ENCODE measurements around the gene PDE1C.
"Not testable (repeated sequence)": the region's sequence is repeated elsewhere in the genome, so short reads cannot be mapped to it uniquely, and the experiment has no call there.

PDE1C gene

GRCh38 chr7:31857172-31857571 lies 213.0 kb downstream of the PDE1C start:
- FAIRE-seq (no peak), DNase-seq (ENCODE audit: insufficient read length, low spot score) (no peak)
- peak; percentile 45; the same call in 1 of the 2 replicates for TF ChIP-seq SPI1 (IDR thresholded peaks at IDR 0.05; ENCODE audit: low read depth, low read length)
- no peak for TF ChIP-seq TAF1 (IDR thresholded peaks at IDR 0.05; ENCODE audit: low read depth, low read length)

DNA sequence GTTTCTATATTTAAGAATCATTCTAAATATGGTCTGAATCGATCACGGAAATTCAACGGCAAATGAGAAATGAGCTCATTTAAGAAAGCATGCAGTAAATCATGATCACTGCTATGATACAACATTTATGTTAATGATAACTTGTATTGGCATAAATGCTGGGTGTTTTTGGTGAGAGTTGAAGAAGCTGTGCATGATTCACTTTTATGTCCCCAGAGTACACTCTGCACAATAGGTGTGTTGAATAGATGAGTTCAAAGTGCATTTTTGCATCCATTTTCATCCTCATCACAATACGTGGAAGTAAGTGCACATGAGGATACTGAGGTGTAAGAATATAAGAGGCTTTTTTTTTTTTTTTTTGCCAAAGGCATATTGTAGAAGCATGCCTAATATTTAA lies 213.9 kb downstream of the PDE1C start:
- FAIRE-seq = no peak
- DNase-seq (ENCODE audit: insufficient read length, low spot score) = no peak
- TF ChIP-seq SPI1 (IDR thresholded peaks at IDR 0.05; ENCODE audit: low read depth, low read length) (no peak), POLR2AphosphoS5 (IDR thresholded peaks at IDR 0.05; ENCODE audit: low read depth, low read length) (no peak), PAX5 (IDR thresholded peaks at IDR 0.05; ENCODE audit: insufficient read depth, low read length, severe bottlenecking) (no peak), POU2F2 (IDR thresholded peaks at IDR 0.05; ENCODE audit: low read depth, low read length) (no peak), TAF1 (IDR thresholded peaks at IDR 0.05; ENCODE audit: low read depth, low read length) (no peak), POLR2A (IDR thresholded peaks at IDR 0.05; ENCODE audit: low read depth, low read length) (no peak)

DNA sequence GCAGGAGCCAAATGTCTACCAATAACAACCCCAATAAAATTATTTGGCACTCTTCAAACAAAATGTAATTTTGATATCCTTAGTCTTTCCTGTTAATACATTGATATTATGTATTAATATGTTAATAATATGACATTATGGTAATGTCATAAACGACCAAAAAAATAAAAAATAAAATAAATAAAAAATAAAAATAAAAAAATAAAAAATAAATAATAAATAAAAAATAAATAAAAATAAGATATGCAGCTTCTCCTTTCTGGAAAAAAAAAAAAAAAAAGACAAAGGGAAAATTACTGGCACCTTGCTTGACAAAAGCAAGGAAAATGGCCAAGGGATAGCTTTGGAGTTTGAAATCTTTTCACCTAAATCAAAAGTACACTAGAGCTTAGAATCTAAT lies 214.7 kb downstream of the PDE1C start:
- TF ChIP-seq POLR2AphosphoS5 (IDR thresholded peaks at IDR 0.05; ENCODE audit: low read depth, low read length) (no peak), SPI1 (IDR thresholded peaks at IDR 0.05; ENCODE audit: low read depth, low read length) (no peak), POLR2A (IDR thresholded peaks at IDR 0.05; ENCODE audit: low read depth, low read length) (no peak), TAF1 (IDR thresholded peaks at IDR 0.05; ENCODE audit: low read depth, low read length) (no peak), POU2F2 (IDR thresholded peaks at IDR 0.05; ENCODE audit: low read depth, low read length) (no peak), PAX5 (IDR thresholded peaks at IDR 0.05; ENCODE audit: insufficient read depth, low read length, severe bottlenecking) (no peak)
- no peak for FAIRE-seq
- DNase-seq (ENCODE audit: insufficient read length, low spot score) = no peak

DNA sequence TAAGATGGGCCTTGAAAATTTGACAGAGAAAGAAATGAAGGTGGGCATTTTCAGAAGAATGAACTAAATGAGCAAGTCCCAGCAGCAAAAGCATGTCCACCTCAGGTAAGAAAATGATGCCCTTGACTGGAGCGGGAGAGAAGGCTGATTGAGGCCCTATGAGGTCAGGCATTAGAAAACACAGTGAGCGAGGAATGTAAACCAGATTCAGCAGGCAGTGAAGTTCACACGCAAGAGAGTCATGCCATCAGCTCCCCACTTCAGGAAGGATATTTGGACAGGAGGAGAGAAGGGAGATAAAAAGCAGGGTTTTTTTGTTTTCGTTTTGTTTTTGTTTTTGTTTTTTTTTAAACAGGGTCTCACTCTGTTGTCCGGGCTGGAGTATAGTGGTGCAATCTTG lies 216.8 kb downstream of the PDE1C start:
- FAIRE-seq = no peak
- no peak for TF ChIP-seq POLR2AphosphoS5 (IDR thresholded peaks at IDR 0.05; ENCODE audit: low read depth, low read length)
- TF ChIP-seq POLR2A (IDR thresholded peaks at IDR 0.05; ENCODE audit: low read depth, low read length) = no peak
- TF ChIP-seq TAF1 (IDR thresholded peaks at IDR 0.05; ENCODE audit: low read depth, low read length) = no peak
- no peak for TF ChIP-seq POU2F2 (IDR thresholded peaks at IDR 0.05; ENCODE audit: low read depth, low read length)
- no peak for TF ChIP-seq PAX5 (IDR thresholded peaks at IDR 0.05; ENCODE audit: insufficient read depth, low read length, severe bottlenecking)
- TF ChIP-seq SPI1 (IDR thresholded peaks at IDR 0.05; ENCODE audit: low read depth, low read length) = no peak
- DNase-seq (ENCODE audit: insufficient read length, low spot score) = no peak

DNA sequence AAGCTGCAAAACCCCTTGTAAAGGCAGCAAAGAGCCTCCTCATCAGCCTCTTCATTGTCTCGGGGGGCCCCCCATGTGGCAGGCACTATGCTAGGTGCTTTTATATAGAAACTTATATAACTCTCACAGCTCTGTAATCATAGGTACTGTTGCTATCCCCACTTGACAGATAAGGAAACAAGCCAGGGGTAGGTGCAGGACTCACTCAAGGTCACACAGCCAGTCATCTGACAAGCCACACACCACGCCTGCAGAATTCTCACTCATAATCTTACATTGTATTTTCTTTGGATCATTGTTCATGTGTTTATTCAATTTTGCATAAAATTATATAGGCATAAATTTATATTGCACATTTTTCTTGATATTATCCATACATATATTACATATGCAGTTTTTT lies 217.7 kb downstream of the PDE1C start:
- no peak for DNase-seq (ENCODE audit: insufficient read length, low spot score)
- TF ChIP-seq POLR2A (IDR thresholded peaks at IDR 0.05; ENCODE audit: low read depth, low read length) = no peak
- no peak for TF ChIP-seq TAF1 (IDR thresholded peaks at IDR 0.05; ENCODE audit: low read depth, low read length)
- TF ChIP-seq SPI1 (IDR thresholded peaks at IDR 0.05; ENCODE audit: low read depth, low read length) = no peak
- no peak for TF ChIP-seq PAX5 (IDR thresholded peaks at IDR 0.05; ENCODE audit: insufficient read depth, low read length, severe bottlenecking)
- no peak for TF ChIP-seq POU2F2 (IDR thresholded peaks at IDR 0.05; ENCODE audit: low read depth, low read length)
- TF ChIP-seq POLR2AphosphoS5 (IDR thresholded peaks at IDR 0.05; ENCODE audit: low read depth, low read length) = no peak
- no peak for FAIRE-seq

- DNase-seq (ENCODE audit: insufficient read length, low spot score) (no peak), FAIRE-seq (no peak)
- no peak for TF ChIP-seq POLR2A (IDR thresholded peaks at IDR 0.05; ENCODE audit: low read depth, low read length)
- no peak for TF ChIP-seq POU2F2 (IDR thresholded peaks at IDR 0.05; ENCODE audit: low read depth, low read length)
- TF ChIP-seq PAX5 (IDR thresholded peaks at IDR 0.05; ENCODE audit: insufficient read depth, low read length, severe bottlenecking) = no peak
- no peak for TF ChIP-seq TAF1 (IDR thresholded peaks at IDR 0.05; ENCODE audit: low read depth, low read length)
- TF ChIP-seq SPI1 (IDR thresholded peaks at IDR 0.05; ENCODE audit: low read depth, low read length) = no peak
- TF ChIP-seq POLR2AphosphoS5 (IDR thresholded peaks at IDR 0.05; ENCODE audit: low read depth, low read length) = no peak
Observed at GRCh38 chr7:31851119-31851518, 219.1 kb downstream of the PDE1C start.

DNA sequence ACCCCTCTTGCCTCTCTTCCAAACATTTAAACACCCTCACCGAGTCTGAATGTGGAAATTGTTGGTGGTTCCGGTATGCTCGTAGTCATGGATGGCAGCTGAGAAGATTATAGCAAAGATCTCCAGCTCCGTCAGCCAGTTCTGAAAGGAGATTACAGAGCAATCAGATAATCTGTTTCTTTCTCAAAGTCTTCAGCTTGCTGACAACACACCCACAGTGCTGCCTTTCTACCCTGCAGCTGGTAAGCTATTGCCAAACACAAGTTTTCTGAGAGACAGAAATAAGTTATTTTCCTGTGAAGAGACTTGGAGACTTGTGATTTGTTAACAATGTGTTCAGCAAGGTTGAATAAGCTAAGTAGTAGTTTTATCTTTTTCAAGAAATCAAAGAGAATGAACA lies 219.6 kb downstream of the PDE1C start:
- TF ChIP-seq POLR2A (IDR thresholded peaks at IDR 0.05; ENCODE audit: low read depth, low read length) (no peak), PAX5 (IDR thresholded peaks at IDR 0.05; ENCODE audit: insufficient read depth, low read length, severe bottlenecking) (no peak), TAF1 (IDR thresholded peaks at IDR 0.05; ENCODE audit: low read depth, low read length) (no peak), POLR2AphosphoS5 (IDR thresholded peaks at IDR 0.05; ENCODE audit: low read depth, low read length) (no peak), POU2F2 (IDR thresholded peaks at IDR 0.05; ENCODE audit: low read depth, low read length) (no peak), SPI1 (IDR thresholded peaks at IDR 0.05; ENCODE audit: low read depth, low read length) (no peak)
- DNase-seq (ENCODE audit: insufficient read length, low spot score) (no peak), FAIRE-seq (no peak)

- TF ChIP-seq POLR2A (IDR thresholded peaks at IDR 0.05; ENCODE audit: low read depth, low read length) (no peak), POU2F2 (IDR thresholded peaks at IDR 0.05; ENCODE audit: low read depth, low read length) (no peak), POLR2AphosphoS5 (IDR thresholded peaks at IDR 0.05; ENCODE audit: low read depth, low read length) (no peak), PAX5 (IDR thresholded peaks at IDR 0.05; ENCODE audit: insufficient read depth, low read length, severe bottlenecking) (no peak), SPI1 (IDR thresholded peaks at IDR 0.05; ENCODE audit: low read depth, low read length) (no peak), TAF1 (IDR thresholded peaks at IDR 0.05; ENCODE audit: low read depth, low read length) (no peak)
- FAIRE-seq = no peak
- no peak for DNase-seq (ENCODE audit: insufficient read length, low spot score)
Observed at GRCh38 chr7:31850066-31850465, 220.1 kb downstream of the PDE1C start.

DNA sequence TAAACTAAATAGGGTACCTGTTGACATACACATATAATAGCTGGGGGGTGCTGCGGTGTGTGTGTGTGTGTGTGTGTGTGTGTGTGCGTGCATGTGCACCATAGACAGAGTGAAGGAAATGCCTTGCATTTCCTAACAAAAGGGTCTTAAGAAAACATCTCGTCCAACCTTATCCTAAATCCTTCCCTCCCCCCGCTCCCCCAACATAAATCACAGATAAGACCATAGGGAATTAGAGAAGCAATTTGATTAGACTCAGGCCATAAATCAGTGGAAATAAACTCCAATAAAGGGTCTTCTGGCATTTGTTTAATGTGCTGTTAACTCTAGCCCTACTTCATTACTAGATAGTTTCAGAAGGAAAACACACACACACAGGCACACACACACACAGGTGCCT lies 234.7 kb downstream of the PDE1C start:
- TF ChIP-seq POLR2AphosphoS5 (IDR thresholded peaks at IDR 0.05; ENCODE audit: low read depth, low read length) = no peak
- TF ChIP-seq SPI1 (IDR thresholded peaks at IDR 0.05; ENCODE audit: low read depth, low read length) = no peak
- TF ChIP-seq TAF1 (IDR thresholded peaks at IDR 0.05; ENCODE audit: low read depth, low read length) = no peak
- no peak for TF ChIP-seq POU2F2 (IDR thresholded peaks at IDR 0.05; ENCODE audit: low read depth, low read length)
- TF ChIP-seq PAX5 (IDR thresholded peaks at IDR 0.05; ENCODE audit: insufficient read depth, low read length, severe bottlenecking) = no peak
- TF ChIP-seq POLR2A (IDR thresholded peaks at IDR 0.05; ENCODE audit: low read depth, low read length) = no peak
- DNase-seq (ENCODE audit: insufficient read length, low spot score) = no peak
- FAIRE-seq = no peak

- not testable (repeated sequence) for DNase-seq (ENCODE audit: insufficient read length, low spot score); FAIRE-seq
Observed at GRCh38 chr7:31833625-31834024, 236.6 kb downstream of the PDE1C start.

Data from GM12891 (cell line).